H9 (cell line): ENCODE measurements around the gene CSNK2B. TPM values are rescaled to one million over a fixed set of nuclear protein-coding genes. Genes with fewer than 3 reads are reported as not detected.

ENCODE experiments used
- DNase-seq: peaks from one replicate; pipeline ENCODE4 v3.0.0-alpha.2; 2017
- H2AFZ ChIP-seq: one replicate; pipeline ENCODE4 v1.6.1; 2013; ENCODE audit warnings: mild to moderate bottlenecking, low read length, control low read depth, moderate library complexity
- H2AK5ac ChIP-seq: 2 replicates; pipeline ENCODE4 v1.6.1; 2013; ENCODE audit warnings: low read length, control low read depth, mixed read lengths; ENCODE audit not compliant: insufficient read length
- H2BK120ac ChIP-seq: one replicate; pipeline ENCODE4 v1.6.1; 2013; ENCODE audit warnings: low read depth, mild to moderate bottlenecking, low read length, control low read depth, inconsistent platforms; ENCODE audit not compliant: poor library complexity, severe bottlenecking
- H2BK12ac ChIP-seq: 2 replicates; pipeline ENCODE4 v1.6.1; 2013; ENCODE audit warnings: low read length, control low read depth, mixed read lengths, low read depth; ENCODE audit not compliant: insufficient read length
- H2BK15ac ChIP-seq: 2 replicates; pipeline ENCODE4 v1.6.1; 2013; ENCODE audit warnings: low read depth, low read length, control low read depth
- H2BK20ac ChIP-seq: one replicate; pipeline ENCODE4 v1.6.1; 2013; ENCODE audit warnings: low read depth, mild to moderate bottlenecking, low read length, control low read depth, inconsistent platforms; ENCODE audit not compliant: poor library complexity, severe bottlenecking
- H2BK5ac ChIP-seq: 2 replicates; pipeline ENCODE4 v1.6.1; 2013; ENCODE audit warnings: low read length, control low read depth, mixed read lengths; ENCODE audit not compliant: insufficient read length
- H3K14ac ChIP-seq: 2 replicates; pipeline ENCODE4 v1.6.1; 2013; ENCODE audit warnings: low read length, control low read depth; ENCODE audit not compliant: insufficient read depth
- H3K18ac ChIP-seq: 2 replicates; pipeline ENCODE4 v1.6.1; 2013; ENCODE audit warnings: low read depth, mild to moderate bottlenecking, mixed read lengths, low read length, control low read depth; ENCODE audit not compliant: insufficient read length
- H3K23ac ChIP-seq: 2 replicates; pipeline ENCODE4 v1.6.1; 2013; ENCODE audit warnings: low read length, control low read depth, mixed read lengths, low read depth; ENCODE audit not compliant: insufficient read length
- H3K23me2 ChIP-seq: 2 replicates; pipeline ENCODE4 v1.6.1; 2013; ENCODE audit warnings: low read depth, mild to moderate bottlenecking, mixed read lengths, low read length, control low read depth; ENCODE audit not compliant: insufficient read length, poor library complexity, severe bottlenecking
- H3K27ac ChIP-seq: 2 replicates; pipeline ENCODE4 v1.5.1; 2013; ENCODE audit warnings: low read length, control low read depth, mixed read lengths, low read depth; ENCODE audit not compliant: insufficient read length
- H3K27me3 ChIP-seq: 2 replicates; pipeline ENCODE4 v1.6.1; 2013; ENCODE audit warnings: low read length, control low read depth, inconsistent platforms; ENCODE audit not compliant: insufficient read depth
- H3K4ac ChIP-seq: 2 replicates; pipeline ENCODE4 v1.6.1; 2013; ENCODE audit warnings: low read depth, mild to moderate bottlenecking, control low read depth, inconsistent platforms, low read length, moderate library complexity
- H3K4me1 ChIP-seq: 2 replicates; pipeline ENCODE4 v1.6.1; 2013; ENCODE audit warnings: low read length, control low read depth, inconsistent platforms; ENCODE audit not compliant: insufficient read depth
- H3K4me2 ChIP-seq: 2 replicates; pipeline ENCODE4 v1.6.1; 2013; ENCODE audit warnings: low read length, control low read depth, mixed read lengths; ENCODE audit not compliant: insufficient read length, insufficient read depth
- H3K56ac ChIP-seq: 2 replicates; pipeline ENCODE4 v1.6.1; 2013; ENCODE audit warnings: low read depth, mild to moderate bottlenecking, mixed read lengths, low read length, control low read depth; ENCODE audit not compliant: insufficient read length
- H3K79me1 ChIP-seq: 2 replicates; pipeline ENCODE4 v1.6.1; 2013; ENCODE audit warnings: low read depth, mild to moderate bottlenecking, moderate library complexity, low read length, control low read depth, inconsistent platforms; ENCODE audit not compliant: insufficient read depth, poor library complexity, severe bottlenecking
- H3K79me2 ChIP-seq: 2 replicates; pipeline ENCODE4 v1.6.1; 2013; ENCODE audit warnings: low read length, control low read depth, inconsistent platforms; ENCODE audit not compliant: insufficient read depth
- H3K9ac ChIP-seq: 2 replicates; pipeline ENCODE4 v1.6.1; 2013; ENCODE audit warnings: low read length, control low read depth, mixed read lengths; ENCODE audit not compliant: insufficient read length; ENCODE audit errors: extremely low read depth
- H3K9me3 ChIP-seq: one replicate; pipeline ENCODE4 v1.6.1; 2013; ENCODE audit warnings: low read depth, low read length, inconsistent platforms; ENCODE audit not compliant: control insufficient read depth
- H3T11ph ChIP-seq: one replicate; pipeline ENCODE4 v1.6.1; 2013; ENCODE audit warnings: mild to moderate bottlenecking, low read length, control low read depth, inconsistent platforms
- H4K20me1 ChIP-seq: one replicate; pipeline ENCODE4 v1.6.1; 2013; ENCODE audit not compliant: control insufficient read depth, insufficient read length, insufficient read depth
- H4K5ac ChIP-seq: 2 replicates; pipeline ENCODE4 v1.6.1; 2013; ENCODE audit warnings: low read depth, mild to moderate bottlenecking, mixed read lengths, low read length, control low read depth; ENCODE audit not compliant: insufficient read length
- H4K8ac ChIP-seq: replicated peaks from 2 replicates; pipeline ENCODE4 v1.6.1; 2013; ENCODE audit warnings: low read length, control low read depth, mixed read lengths, low read depth; ENCODE audit not compliant: insufficient read length
- H4K91ac ChIP-seq: 2 replicates; pipeline ENCODE4 v1.6.1; 2013; ENCODE audit warnings: low read depth, mild to moderate bottlenecking, moderate library complexity, mixed read lengths, low read length, control low read depth; ENCODE audit not compliant: insufficient read length
- H3K27ac Mint-ChIP-seq, 3 experiments: 2 replicates in 2 of 3; 3 replicates in 1 of 3; pipeline ENCODE4 v1.8.0; 2020 to 2021; ENCODE audit warnings: mixed read lengths in 3 of 3, mild to moderate bottlenecking in 1 of 3, moderate library complexity in 1 of 3
- H3K27me3 Mint-ChIP-seq: 2 replicates; pipeline ENCODE4 v1.8.0; 2021; ENCODE audit warnings: low read depth, mild to moderate bottlenecking, moderate library complexity, mixed read lengths
- H3K36me3 Mint-ChIP-seq, 3 experiments: 2 replicates in 2 of 3; 3 replicates in 1 of 3; pipeline ENCODE4 v1.8.0; 2020 to 2021; ENCODE audit warnings: low read depth in 3 of 3, mixed read lengths in 3 of 3; ENCODE audit not compliant: insufficient read depth in 1 of 3
- H3K4me1 Mint-ChIP-seq, 2 experiments: 2 replicates each; pipeline ENCODE4 v1.8.0; 2020; ENCODE audit warnings: mixed read lengths in 2 of 2
- H3K4me3 Mint-ChIP-seq, 2 experiments: 2 replicates in 1 of 2; 3 replicates in 1 of 2; pipeline ENCODE4 v1.8.0; 2020 to 2021; ENCODE audit warnings: mild to moderate bottlenecking in 2 of 2, mixed read lengths in 2 of 2, moderate library complexity in 1 of 2
- H3K9me3 Mint-ChIP-seq, 2 experiments: 2 replicates in 1 of 2; 3 replicates in 1 of 2; pipeline ENCODE4 v1.8.0; 2020; ENCODE audit warnings: mild to moderate bottlenecking in 2 of 2, mixed read lengths in 2 of 2, moderate library complexity in 1 of 2
- WGBS: extraction: QIAGEN DNeasy Blood & Tissue Kit; methylation state at CpG from one replicate; pipeline ENCODE4 v1.1.7; 2013; ENCODE audit warnings: missing lambda C conversion rate, low lambda C conversion rate, mixed read lengths; ENCODE audit not compliant: insufficient read length; ENCODE audit errors: extremely low coverage; 5-methylcytosine and 5-hydroxymethylcytosine counted together
- total RNA-seq: library from RNA; stranded (reverse); gene quantifications from 2 replicates; pipeline ENCODE4 v1.2.1, GENCODE V29; 2021
- TF ChIP-seq, protein P1 (sequence below): fragments of 200-600 bp; sonication (generic); conservative IDR thresholded peaks from 3 replicates; pipeline ENCODE4 v1.8.0; 2021; ENCODE audit warnings: antibody characterized with exemption, mild to moderate bottlenecking

The CSNK2B gene
- total RNA-seq, 1 experiment from 2014 or later = 187 TPM

DNA sequence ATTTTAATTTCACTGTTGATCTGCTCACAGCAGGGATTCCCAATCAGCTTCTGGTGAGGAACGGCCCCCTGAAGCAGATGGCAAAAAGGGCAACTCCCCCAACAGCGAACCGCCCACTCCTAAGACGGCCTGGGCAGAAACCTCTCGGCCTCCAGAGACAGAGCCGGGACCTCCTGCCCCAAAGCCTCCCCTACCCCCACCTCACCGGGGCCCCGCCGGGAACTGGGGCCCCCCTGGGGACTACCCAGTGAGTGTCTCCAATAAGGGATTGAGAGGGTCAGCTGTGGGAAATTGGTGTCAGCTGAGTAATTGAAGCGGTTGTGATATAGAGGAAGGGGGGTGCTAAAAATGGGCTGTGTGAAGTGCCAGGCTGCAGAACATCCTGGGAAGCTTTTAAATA is 38.9 kb upstream of the CSNK2B start:
- H3K9ac ChIP-seq = no peak overlapping the region
- H3K4me1 ChIP-seq = peaks cover 3% of the 10 kb centered on the region; the same call in 1 of the 2 replicates
- H3K9me3 ChIP-seq = no peaks in the 10 kb centered on the region
- H3K4me2 ChIP-seq = no peak overlapping the region
- no peak overlapping the region for H3K56ac ChIP-seq
- Mint-ChIP-seq H3K27ac (peak overlapping the region in 1 of 3 experiments; percentile 36; a peak in 2 of 7 replicates), H3K27me3 (no peaks in the 10 kb centered on the region; the same call in 1 of the 2 replicates), H3K4me1 (peaks cover 9 to 13% of the 10 kb centered on the region in 2 experiments), H3K4me3 (no peak overlapping the region; a peak in 1 of 5 replicates), H3K36me3 (peaks cover 90 to 100% (median 99%) of the 10 kb centered on the region in 3 experiments), H3K9me3 (no peaks in the 10 kb centered on the region)
- no peak overlapping the region for H4K5ac ChIP-seq
- no peak overlapping the region for H4K8ac ChIP-seq
- no CpG with 5 or more reads among the region's 10 CpGs for WGBS
- H3K23ac ChIP-seq = no peak overlapping the region
- no peak overlapping the region for H2BK5ac ChIP-seq
- no peak overlapping the region for H3T11ph ChIP-seq
- no peak overlapping the region for H3K14ac ChIP-seq
- peaks cover 5% of the 10 kb centered on the region for H3K79me1 ChIP-seq
- peaks cover 11% of the 10 kb centered on the region; the same call in 1 of the 2 replicates for H3K79me2 ChIP-seq
- no peaks in the 10 kb centered on the region for H4K20me1 ChIP-seq
- no peak overlapping the region for H2AFZ ChIP-seq
- TF ChIP-seq, protein P1, sequence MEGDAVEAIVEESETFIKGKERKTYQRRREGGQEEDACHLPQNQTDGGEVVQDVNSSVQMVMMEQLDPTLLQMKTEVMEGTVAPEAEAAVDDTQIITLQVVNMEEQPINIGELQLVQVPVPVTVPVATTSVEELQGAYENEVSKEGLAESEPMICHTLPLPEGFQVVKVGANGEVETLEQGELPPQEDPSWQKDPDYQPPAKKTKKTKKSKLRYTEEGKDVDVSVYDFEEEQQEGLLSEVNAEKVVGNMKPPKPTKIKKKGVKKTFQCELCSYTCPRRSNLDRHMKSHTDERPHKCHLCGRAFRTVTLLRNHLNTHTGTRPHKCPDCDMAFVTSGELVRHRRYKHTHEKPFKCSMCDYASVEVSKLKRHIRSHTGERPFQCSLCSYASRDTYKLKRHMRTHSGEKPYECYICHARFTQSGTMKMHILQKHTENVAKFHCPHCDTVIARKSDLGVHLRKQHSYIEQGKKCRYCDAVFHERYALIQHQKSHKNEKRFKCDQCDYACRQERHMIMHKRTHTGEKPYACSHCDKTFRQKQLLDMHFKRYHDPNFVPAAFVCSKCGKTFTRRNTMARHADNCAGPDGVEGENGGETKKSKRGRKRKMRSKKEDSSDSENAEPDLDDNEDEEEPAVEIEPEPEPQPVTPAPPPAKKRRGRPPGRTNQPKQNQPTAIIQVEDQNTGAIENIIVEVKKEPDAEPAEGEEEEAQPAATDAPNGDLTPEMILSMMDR = no peak
- no peaks in the 10 kb centered on the region for H3K27me3 ChIP-seq
- no peak overlapping the region for H2AK5ac ChIP-seq
- DNase-seq = no peak
- no peak overlapping the region for H3K27ac ChIP-seq
- no peak overlapping the region for H4K91ac ChIP-seq
- H2BK15ac ChIP-seq = no peak overlapping the region
- no peak overlapping the region for H2BK120ac ChIP-seq
- no peak overlapping the region for H3K4ac ChIP-seq
- H2BK12ac ChIP-seq = no peak overlapping the region
- peaks cover 3% of the 10 kb centered on the region for H3K23me2 ChIP-seq
- no peak overlapping the region for H3K18ac ChIP-seq
- H2BK20ac ChIP-seq = no peak overlapping the region
